GM19238 (cell line): Measurements from ENCODE around the gene ZSWIM4.
A peak's percentile ranks its signal among the peaks of the same experiment; 100 is the strongest.
"Not testable (repeated sequence)": the region's sequence is repeated elsewhere in the genome, so short reads cannot be mapped to it uniquely, and the experiment has no call there.

Experiments
- DNase-seq: peaks from one replicate; pipeline ENCODE4 v3.0.0; 2011; ENCODE audit warnings: low spot score; ENCODE audit not compliant: insufficient read length

Gene ZSWIM4

GRCh38 chr19:13794757-13795589 is at the start of gene ZSWIM4:
ZSWIM4 (plus strand) TSS chr19:13795443; CDS start chr19:13795649, 206 bp downstream.
- peak; percentile 99 for DNase-seq

- no peak for DNase-seq
Observed at GRCh38 chr19:13747098-13747453, 48.2 kb upstream of the ZSWIM4 start.

DNA sequence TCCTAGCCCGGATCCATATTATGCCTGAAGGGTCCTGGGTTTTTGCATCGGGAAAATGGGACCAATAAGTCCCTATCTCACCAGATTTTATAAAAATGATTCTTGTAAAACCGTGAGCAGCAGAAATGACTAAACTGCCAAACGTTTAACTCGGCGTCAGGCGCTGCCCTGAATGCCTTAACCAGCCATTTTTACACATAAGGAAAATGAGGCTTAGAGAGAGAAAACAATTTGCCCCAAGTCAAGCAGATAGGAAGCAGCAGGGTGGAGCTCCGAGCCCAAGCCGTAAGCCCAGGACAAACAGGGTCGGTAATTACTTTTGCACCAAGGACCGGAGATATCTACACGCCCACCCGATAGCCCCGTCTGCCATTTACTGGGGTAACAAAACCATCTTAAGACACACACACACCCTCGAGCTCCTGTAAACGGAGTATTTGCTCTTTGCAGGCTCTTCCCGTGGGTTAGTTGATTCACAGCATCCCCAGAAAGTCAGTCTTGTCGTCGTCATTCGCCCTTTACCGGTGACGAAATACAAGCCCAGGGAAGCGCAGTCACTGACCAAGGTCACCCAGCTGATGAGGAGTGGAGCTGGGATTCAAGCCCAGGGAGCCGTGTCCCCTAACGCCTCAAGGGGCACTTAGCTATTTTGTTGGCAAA is 46.9 kb upstream of the ZSWIM4 start:
- no peak for DNase-seq

- DNase-seq = no peak
Observed at GRCh38 chr19:13751436-13751835, 43.8 kb upstream of the ZSWIM4 start.

DNA sequence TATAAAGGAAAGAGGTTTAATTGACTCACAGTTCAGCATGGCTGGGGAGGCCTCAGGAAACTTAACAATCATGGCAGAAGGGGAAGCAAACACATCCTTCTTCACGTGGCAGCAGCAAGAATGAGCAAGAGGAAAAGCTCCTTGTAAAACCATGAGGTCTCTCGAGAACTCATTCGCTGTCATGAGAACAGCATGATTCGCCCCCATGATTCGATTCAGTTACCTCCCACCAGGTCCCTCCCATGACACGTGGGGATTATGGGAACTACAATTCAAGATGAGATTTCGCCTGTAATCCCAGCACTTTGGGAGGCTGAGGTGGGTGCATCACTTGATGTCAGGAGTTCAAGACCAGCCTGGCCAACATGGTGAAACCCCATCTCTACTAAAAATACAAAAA is 41.6 kb upstream of the ZSWIM4 start:
- not testable (repeated sequence) for DNase-seq

- no peak for DNase-seq
Observed at GRCh38 chr19:13756210-13756609, 39.0 kb upstream of the ZSWIM4 start.

DNA sequence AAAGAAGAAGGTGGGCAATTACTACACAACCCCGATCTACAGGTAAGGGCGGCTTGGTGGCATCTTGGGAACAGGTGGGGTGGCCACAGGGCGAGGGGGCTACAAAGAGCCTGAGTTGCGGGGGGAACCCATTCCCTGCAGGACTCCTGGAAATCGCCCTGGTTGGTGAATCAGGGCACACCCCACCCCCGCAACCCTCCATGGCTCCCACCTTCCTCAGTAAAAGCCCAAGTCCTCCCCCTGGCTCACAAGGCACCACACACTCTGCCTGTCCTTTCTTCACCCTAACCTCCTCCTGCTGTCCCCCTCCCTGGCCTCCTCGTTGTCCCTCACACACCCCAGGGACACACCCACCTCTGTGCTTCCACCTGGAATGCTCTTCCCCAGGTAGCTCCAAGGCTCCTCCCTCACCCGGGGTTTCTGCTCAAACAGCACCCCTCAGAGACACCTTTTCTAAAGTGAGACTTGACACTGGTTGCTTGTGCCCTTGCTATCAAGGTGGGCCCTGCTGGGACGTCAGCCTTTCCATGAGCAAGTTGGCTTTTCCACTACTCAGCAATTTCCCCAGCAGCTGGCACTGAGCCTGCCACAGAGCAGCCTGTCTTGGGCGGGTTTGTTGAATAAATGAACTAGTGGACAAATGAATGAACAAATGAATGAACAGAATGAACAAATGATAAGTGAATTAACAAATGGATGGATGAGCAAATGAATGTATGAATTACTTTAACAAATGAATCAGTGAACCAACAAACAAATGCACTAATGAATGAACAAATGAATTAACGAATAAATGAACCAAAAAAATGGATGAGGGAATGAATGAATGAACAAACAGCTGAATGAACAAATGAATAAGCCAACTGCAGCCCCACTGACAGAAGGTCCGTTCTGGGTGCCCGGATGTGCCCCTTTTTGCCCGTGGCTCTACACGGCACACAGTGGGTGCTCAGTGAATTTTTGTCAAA is 37.2 kb upstream of the ZSWIM4 start:
- no peak for DNase-seq

DNA sequence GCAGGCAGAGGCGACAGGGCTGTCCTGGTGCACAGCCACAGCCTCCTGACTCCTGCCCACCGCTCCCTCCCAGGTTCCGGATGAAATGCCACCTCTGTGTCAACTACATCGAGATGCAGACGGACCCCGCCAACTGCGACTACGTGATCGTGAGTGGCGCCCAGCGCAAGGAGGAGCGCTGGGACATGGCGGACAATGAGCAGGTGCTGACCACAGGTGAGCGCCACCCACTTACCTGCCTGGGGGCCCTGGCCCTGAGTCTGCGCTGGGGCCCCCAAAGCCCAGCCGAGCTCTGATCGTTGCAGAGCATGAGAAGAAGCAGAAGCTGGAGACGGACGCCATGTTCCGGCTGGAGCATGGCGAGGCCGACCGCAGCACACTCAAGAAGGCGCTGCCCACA is 36.4 kb upstream of the ZSWIM4 start:
- no peak for DNase-seq

GRCh38 chr19:13761423-13761822 is 33.8 kb upstream of the ZSWIM4 start:
- no peak for DNase-seq

GRCh38 chr19:13762635-13763235 is 32.5 kb upstream of the ZSWIM4 start:
- no peak for DNase-seq

- no peak for DNase-seq
Observed at GRCh38 chr19:13763265-13763664, 32.0 kb upstream of the ZSWIM4 start.

- peak; percentile 87 for DNase-seq
Observed at GRCh38 chr19:13764101-13764807, 31.0 kb upstream of the ZSWIM4 start, which contains the start of gene MRI1. MRI1 (plus strand) TSS chr19:13764522; CDS start chr19:13764589, 67 bp downstream.

DNA sequence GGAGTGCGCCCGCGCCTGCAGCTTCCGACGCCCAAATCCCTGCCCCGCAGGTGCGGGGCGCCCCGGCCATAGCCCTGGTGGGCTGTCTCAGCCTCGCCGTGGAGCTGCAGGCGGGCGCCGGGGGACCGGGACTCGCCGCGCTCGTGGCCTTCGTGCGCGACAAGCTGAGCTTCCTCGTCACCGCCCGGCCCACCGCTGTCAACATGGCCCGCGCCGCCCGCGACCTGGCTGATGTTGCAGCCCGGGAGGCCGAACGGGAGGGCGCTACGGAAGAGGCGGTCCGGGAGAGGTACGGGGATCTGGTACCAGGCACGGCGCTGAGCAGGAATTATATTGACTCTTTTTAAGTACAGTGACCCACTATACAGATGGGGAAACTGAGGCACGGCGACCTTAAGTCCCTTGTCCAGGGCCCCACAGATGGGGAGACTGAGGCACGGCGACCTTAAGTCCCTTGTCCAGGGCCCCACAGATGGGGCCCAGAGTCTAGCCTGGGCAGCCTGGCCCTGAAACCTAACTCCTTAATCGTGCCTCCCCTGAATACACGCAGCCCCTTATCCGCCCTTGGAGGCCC is 30.3 kb upstream of the ZSWIM4 start:
- DNase-seq = no peak

- DNase-seq = no peak
Observed at GRCh38 chr19:13765395-13766094, 29.7 kb upstream of the ZSWIM4 start.

DNA sequence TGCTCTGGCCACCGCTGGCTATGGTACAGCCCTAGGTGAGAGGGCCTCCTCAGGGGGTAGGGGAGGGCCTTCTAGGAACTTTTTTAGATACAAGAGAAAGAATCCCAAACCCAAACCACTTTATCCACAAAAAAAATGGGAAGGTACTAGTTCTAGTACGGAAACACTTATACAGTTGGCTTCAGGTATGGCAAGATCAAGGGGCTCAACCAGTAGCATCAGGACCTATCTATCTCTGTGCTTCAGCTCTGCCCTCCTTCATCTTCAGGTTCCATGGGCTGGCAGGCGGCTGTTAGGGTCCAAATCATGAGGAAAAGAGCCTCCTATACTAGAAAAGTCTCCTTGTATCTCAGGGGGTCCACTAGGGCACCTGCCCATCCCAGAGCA is 29.2 kb upstream of the ZSWIM4 start:
- DNase-seq = no peak

DNA sequence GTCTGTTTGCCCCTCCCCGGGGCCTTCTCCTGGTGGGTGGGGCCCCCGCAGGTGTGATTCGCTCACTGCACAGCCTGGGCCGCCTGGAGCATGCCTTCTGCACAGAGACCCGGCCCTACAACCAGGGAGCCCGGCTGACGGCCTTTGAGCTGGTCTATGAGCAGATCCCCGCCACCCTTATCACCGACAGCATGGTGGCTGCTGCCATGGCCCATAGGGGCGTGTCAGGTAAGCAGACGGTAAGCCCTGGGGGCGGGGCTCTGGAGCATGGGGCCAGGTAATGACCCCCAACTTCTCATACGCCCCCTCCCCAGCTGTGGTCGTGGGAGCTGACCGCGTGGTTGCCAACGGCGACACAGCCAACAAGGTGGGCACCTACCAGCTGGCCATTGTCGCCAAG is 26.7 kb upstream of the ZSWIM4 start:
- no peak for DNase-seq

DNA sequence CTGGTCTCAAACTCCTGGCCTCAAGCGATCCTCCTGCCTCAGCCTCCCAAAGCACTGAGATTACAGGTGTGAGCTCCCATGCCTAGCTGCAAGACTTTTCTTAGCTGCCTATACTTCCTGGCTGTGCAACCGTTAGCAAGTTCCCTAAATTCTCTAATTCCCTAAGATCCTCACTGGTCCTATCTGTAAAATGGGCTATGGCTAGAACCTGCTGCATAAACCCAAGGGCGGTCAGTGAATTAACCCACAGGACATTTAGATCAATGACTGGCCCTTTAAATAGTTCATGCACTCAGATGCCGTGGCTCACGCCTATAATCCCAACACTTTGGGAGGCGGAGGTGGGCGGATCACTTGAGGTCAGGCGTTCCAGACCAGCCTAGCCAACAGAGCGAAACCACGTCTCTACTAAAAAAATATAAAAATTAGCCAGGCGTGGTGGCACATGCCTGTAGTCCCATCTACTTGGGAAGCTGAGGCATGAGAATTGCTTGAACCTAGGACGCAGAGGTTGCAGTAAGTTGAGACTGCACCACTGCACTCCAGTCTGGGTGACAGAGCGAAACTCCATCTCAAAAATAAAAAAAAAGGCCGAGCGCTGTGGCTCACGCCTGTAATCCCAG is 25.1 kb upstream of the ZSWIM4 start:
- no peak for DNase-seq

DNA sequence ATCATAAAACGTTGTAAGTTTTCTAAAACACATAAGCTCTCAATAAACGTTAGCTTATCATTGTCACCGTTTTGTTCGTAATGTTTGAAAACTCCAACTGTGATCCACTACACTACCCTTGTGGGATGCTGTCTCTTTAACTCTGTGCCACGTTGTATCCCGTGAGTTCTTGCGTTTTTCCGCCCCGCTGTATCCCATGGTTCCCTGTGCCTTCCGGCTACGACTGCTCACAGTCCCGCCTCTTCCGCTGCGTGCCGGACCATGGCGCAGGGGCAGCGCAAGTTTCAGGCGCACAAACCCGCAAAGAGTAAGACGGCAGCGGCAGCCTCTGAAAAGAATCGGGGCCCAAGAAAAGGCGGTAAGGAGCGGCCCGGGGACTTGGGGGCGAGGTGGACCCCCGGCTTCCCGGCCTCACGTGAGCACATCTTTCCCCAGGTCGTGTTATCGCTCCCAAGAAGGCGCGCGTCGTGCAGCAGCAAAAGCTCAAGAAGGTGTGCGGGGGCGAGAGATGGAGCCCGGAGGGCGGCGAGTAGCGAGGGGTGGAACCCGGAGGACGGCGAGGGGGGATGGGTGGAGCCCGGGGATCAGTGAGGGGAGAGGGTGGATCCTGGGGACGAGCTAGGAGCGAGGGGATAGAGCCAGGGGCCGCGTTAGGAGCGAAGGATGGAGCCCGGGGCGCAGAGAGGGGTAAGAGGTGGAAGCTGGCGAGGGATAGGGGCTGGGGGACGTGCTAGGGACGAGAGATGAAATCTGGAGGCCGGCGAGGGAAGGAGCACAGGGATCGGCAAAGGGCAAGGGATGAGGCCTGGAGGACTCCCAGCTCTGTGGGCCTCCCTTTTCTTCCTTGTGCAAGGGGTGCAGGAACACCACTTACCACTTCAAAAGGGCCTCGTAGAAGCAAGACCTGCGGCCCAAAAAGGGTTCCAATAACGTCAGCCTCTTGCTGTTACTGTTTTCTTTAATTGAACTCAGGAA is 20.7 kb upstream of the ZSWIM4 start, which contains the start of gene C19orf53:
TSS of gene C19orf53 (plus strand) at position 240 of the 975 bp plus-strand sequence. CDS start at position 262, 22 bp downstream.
- peak; percentile 95 for DNase-seq
